Kasumi-1 (cell line): ENCODE results near the gene CCL15.

Source experiments
- DNase-seq, 2 experiments: peaks; one replicate each; lab custom pipeline; 2025; lab: John Stamatoyannopoulos, UW

CCL15 gene

GRCh38 chr17:35991075-35991474, 10.3 kb downstream of the CCL15 start:
- DNase-seq = no peak

GRCh38 chr17:35988164-35988563, 13.2 kb downstream of the CCL15 start:
- no peak for DNase-seq

GRCh38 chr17:35986643-35987042, 14.7 kb downstream of the CCL15 start, which contains the start of gene CCL14:
CCL14 (minus strand) TSS chr17:35986729; CDS start chr17:35986649, 80 bp downstream.
- no peak for DNase-seq

- no peak for DNase-seq
Measured at GRCh38 chr17:35984140-35984539, 17.2 kb downstream of the CCL15 start.

GRCh38 chr17:35982409-35983191, 18.8 kb downstream of the CCL15 start:
- no peak for DNase-seq

GRCh38 chr17:35981908-35982330, 19.4 kb downstream of the CCL15 start:
- DNase-seq = no peak

GRCh38 chr17:35981246-35981645, 20.1 kb downstream of the CCL15 start, which contains the start of gene CCL16:
CCL16 (minus strand) TSS chr17:35981497; CDS start chr17:35981420, 77 bp downstream.
- DNase-seq = no peak

GRCh38 chr17:35978346-35978745, 23.0 kb downstream of the CCL15 start:
- DNase-seq = no peak

- DNase-seq = no peak
Measured at GRCh38 chr17:35977509-35977908, 23.8 kb downstream of the CCL15 start.

GRCh38 chr17:35973333-35974260, 27.8 kb downstream of the CCL15 start:
- no peak for DNase-seq

GRCh38 chr17:35972945-35973332, 28.4 kb downstream of the CCL15 start:
- DNase-seq = no peak

GRCh38 chr17:35972535-35972934, 28.8 kb downstream of the CCL15 start:
- DNase-seq = no peak

- DNase-seq = no peak
Measured at GRCh38 chr17:35972066-35972465, 29.3 kb downstream of the CCL15 start.

GRCh38 chr17:35969558-35970380, 31.6 kb downstream of the CCL15 start:
- DNase-seq = peak; percentile 72 to 74

GRCh38 chr17:35968520-35969054, 32.8 kb downstream of the CCL15 start:
- no peak for DNase-seq

- no peak for DNase-seq
Measured at GRCh38 chr17:35965272-35965671, 36.1 kb downstream of the CCL15 start.

- no peak for DNase-seq
Measured at GRCh38 chr17:35963663-35964062, 37.7 kb downstream of the CCL15 start.

GRCh38 chr17:35953720-35954119, 47.6 kb downstream of the CCL15 start:
- no peak for DNase-seq

- DNase-seq = no peak
Measured at GRCh38 chr17:35949401-35949800, 52.0 kb downstream of the CCL15 start.

- DNase-seq = no peak
Measured at GRCh38 chr17:35948092-35948491, 53.3 kb downstream of the CCL15 start.
